IgD-negative memory B cell (primary cell): ENCODE data around the gene CCDC158. TPM values are rescaled to one million over a fixed set of nuclear protein-coding genes. Genes with fewer than 3 reads are reported as not detected.

Experiments
- H3K27ac Mint-ChIP-seq, 3 donors: one replicate each; pipeline ENCODE4 v1.8.0; 2020 to 2022; ENCODE audit warnings: mild to moderate bottlenecking in 3 of 3, mixed read lengths in 3 of 3, moderate library complexity in 1 of 3
- H3K27me3 Mint-ChIP-seq: one replicate; pipeline ENCODE4 v1.8.0; 2021; ENCODE audit warnings: mixed read lengths
- H3K36me3 Mint-ChIP-seq: one replicate; pipeline ENCODE4 v1.8.0; 2020; ENCODE audit warnings: mild to moderate bottlenecking, mixed read lengths
- H3K4me1 Mint-ChIP-seq, 3 donors: one replicate each; pipeline ENCODE4 v1.8.0; 2020 to 2022; ENCODE audit warnings: mixed read lengths in 3 of 3, mild to moderate bottlenecking in 1 of 3
- H3K4me3 Mint-ChIP-seq, 4 donors: one replicate each; pipeline ENCODE4 v1.8.0; 2020 to 2022; ENCODE audit warnings: mild to moderate bottlenecking in 4 of 4, mixed read lengths in 4 of 4, moderate library complexity in 3 of 4
- H3K9me3 Mint-ChIP-seq, 3 donors: one replicate each; pipeline ENCODE4 v1.8.0; 2020 to 2021; ENCODE audit warnings: mixed read lengths in 3 of 3, mild to moderate bottlenecking in 1 of 3
- polyA plus RNA-seq: library from polyadenylated mRNA; unstranded; fragments of 300-500 nt; fragmentation: Illumina TruSeq; gene quantifications from one replicate; pipeline ENCODE4 v1.2.3, GENCODE V29; 2021

Gene CCDC158
- polyA plus RNA-seq, 1 donor from 2014 or later, result not detected

GRCh38 chr4:76316131-76316530, 104.8 kb downstream of the CCDC158 start:
- no peaks in the 10 kb centered on the region for H3K4me1 Mint-ChIP-seq
- peaks cover 1% of the 10 kb centered on the region for H3K36me3 Mint-ChIP-seq
- no peak overlapping the region for H3K27ac Mint-ChIP-seq
- H3K27me3 Mint-ChIP-seq, result peaks cover 13% of the 10 kb centered on the region
- peaks cover 22 to 29% (median 24%) of the 10 kb centered on the region in 3 donors for H3K9me3 Mint-ChIP-seq
- H3K4me3 Mint-ChIP-seq, result no peak overlapping the region

- no peak overlapping the region for H3K4me3 Mint-ChIP-seq
- peaks cover 13% of the 10 kb centered on the region for H3K27me3 Mint-ChIP-seq
- no peak overlapping the region for H3K27ac Mint-ChIP-seq
- H3K36me3 Mint-ChIP-seq, result peaks cover 1% of the 10 kb centered on the region
- no peaks in the 10 kb centered on the region for H3K4me1 Mint-ChIP-seq
- H3K9me3 Mint-ChIP-seq, result peaks cover 18 to 24% (median 23%) of the 10 kb centered on the region in 3 donors
These were observed 105.5 kb downstream of the CCDC158 start for GRCh38 chr4:76315267-76315918.

GRCh38 chr4:76313547-76313946, 107.4 kb downstream of the CCDC158 start:
- H3K27ac Mint-ChIP-seq, result no peak overlapping the region
- peaks cover 15 to 19% (median 15%) of the 10 kb centered on the region in 3 donors for H3K9me3 Mint-ChIP-seq
- no peaks in the 10 kb centered on the region for H3K4me1 Mint-ChIP-seq
- peaks cover 11% of the 10 kb centered on the region for H3K27me3 Mint-ChIP-seq
- H3K36me3 Mint-ChIP-seq, result no peaks in the 10 kb centered on the region
- H3K4me3 Mint-ChIP-seq, result no peak overlapping the region

- Mint-ChIP-seq H3K27me3 (peaks cover 13% of the 10 kb centered on the region), H3K4me3 (no peak overlapping the region), H3K9me3 (peaks cover 10 to 18% (median 15%) of the 10 kb centered on the region in 3 donors), H3K36me3 (no peaks in the 10 kb centered on the region), H3K27ac (no peak overlapping the region), H3K4me1 (no peaks in the 10 kb centered on the region)
These were observed 108.5 kb downstream of the CCDC158 start for GRCh38 chr4:76312457-76312856.

DNA sequence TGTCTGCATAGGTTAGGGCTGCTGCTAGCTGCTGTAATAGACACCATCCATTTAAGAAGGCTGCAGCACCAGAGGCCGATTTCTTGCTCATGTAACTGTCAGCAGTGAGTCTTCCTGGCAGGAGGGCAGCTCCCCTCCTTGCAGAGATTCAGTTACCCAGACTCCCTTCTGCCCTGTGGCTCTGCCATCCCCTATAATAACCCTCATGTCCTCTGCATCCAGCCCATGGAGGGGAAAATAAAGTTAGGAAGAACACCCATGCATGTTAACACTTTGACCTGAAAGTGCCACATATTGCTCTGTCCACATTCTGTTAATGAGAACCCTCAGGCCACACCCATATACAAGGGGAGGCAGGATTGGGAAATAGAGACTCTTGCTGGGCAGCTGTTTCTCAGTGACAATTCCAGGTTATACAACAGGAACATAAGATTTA, 109.0 kb downstream of the CCDC158 start:
- Mint-ChIP-seq H3K4me1 (no peaks in the 10 kb centered on the region), H3K27ac (no peak overlapping the region), H3K4me3 (no peak overlapping the region), H3K27me3 (peaks cover 15% of the 10 kb centered on the region), H3K9me3 (peaks cover 8 to 12% (median 12%) of the 10 kb centered on the region in 3 donors), H3K36me3 (no peaks in the 10 kb centered on the region)

DNA sequence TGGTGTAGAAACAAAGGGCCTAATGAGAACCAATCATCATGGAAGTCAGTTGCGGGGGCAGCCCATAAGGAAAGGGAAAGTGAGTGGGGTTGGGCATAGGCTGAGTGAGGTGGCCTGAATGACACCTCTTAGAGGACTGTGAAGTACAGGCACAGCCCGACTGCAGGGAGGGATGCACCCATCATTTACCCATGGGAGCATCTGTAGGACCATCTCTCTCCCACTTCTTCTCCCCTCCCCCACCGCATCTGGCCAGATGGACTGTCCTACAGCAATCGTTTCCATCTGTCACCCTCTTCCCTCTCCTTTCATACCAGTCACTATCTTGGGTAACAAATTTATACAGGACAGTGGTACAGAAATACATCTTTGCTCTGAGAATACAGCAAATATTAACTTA, 110.3 kb downstream of the CCDC158 start:
- no peaks in the 10 kb centered on the region for H3K36me3 Mint-ChIP-seq
- H3K27ac Mint-ChIP-seq, result peak overlapping the region in 1 of 3 donors; percentile 21
- peaks cover 0 to under 1% (median 0%) of the 10 kb centered on the region in 3 donors for H3K4me1 Mint-ChIP-seq
- no peak overlapping the region for H3K4me3 Mint-ChIP-seq
- peaks cover 0 to 6% (median under 1%) of the 10 kb centered on the region in 3 donors for H3K9me3 Mint-ChIP-seq
- H3K27me3 Mint-ChIP-seq, result peaks cover 17% of the 10 kb centered on the region

- H3K36me3 Mint-ChIP-seq, result no peaks in the 10 kb centered on the region
- peak overlapping the region in 1 of 3 donors; percentile 21 for H3K27ac Mint-ChIP-seq
- peaks cover 0 to 2% (median 0%) of the 10 kb centered on the region in 3 donors for H3K9me3 Mint-ChIP-seq
- H3K4me1 Mint-ChIP-seq, result peaks cover 3 to 5% (median 5%) of the 10 kb centered on the region in 3 donors
- H3K27me3 Mint-ChIP-seq, result peaks cover 22% of the 10 kb centered on the region
- H3K4me3 Mint-ChIP-seq, result no peak overlapping the region
These were observed 110.9 kb downstream of the CCDC158 start for GRCh38 chr4:76309939-76310550.

- Mint-ChIP-seq H3K27ac (no peak overlapping the region), H3K27me3 (peaks cover 24% of the 10 kb centered on the region), H3K4me1 (peaks cover 5 to 9% (median 7%) of the 10 kb centered on the region in 3 donors), H3K9me3 (no peaks in the 10 kb centered on the region), H3K36me3 (no peaks in the 10 kb centered on the region), H3K4me3 (peak overlapping the region in 1 of 4 donors; percentile 81)
These were observed 112.4 kb downstream of the CCDC158 start for GRCh38 chr4:76308548-76308947.

DNA sequence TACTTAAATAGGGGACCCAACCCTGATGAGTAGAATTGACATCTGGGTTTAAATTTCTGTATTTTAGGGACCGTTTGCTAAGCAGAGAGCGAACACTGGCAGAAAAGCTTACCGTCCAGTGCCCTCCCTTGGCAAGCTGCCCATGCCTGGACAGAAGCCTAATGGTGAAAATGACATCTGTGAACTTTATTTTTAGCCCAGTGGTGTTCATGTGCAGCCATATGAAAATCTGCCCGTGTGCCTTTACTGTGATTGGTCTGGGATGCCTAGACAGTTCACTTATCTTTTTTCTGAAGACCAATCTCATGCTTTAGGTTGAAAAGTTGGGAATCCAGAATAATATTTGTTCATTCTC, 113.3 kb downstream of the CCDC158 start:
- Mint-ChIP-seq H3K27ac (no peak overlapping the region), H3K9me3 (no peaks in the 10 kb centered on the region), H3K36me3 (no peaks in the 10 kb centered on the region), H3K4me3 (peak overlapping the region in 2 of 4 donors; percentile 0 to 68), H3K27me3 (peaks cover 26% of the 10 kb centered on the region), H3K4me1 (peaks cover 5 to 9% (median 7%) of the 10 kb centered on the region in 3 donors)

- H3K36me3 Mint-ChIP-seq, result no peaks in the 10 kb centered on the region
- no peak overlapping the region for H3K27ac Mint-ChIP-seq
- H3K9me3 Mint-ChIP-seq, result no peaks in the 10 kb centered on the region
- peak overlapping the region; percentile 67 to 82 (median 70) for H3K4me3 Mint-ChIP-seq
- H3K4me1 Mint-ChIP-seq, result peaks cover 5 to 9% (median 7%) of the 10 kb centered on the region in 3 donors
- H3K27me3 Mint-ChIP-seq, result peaks cover 28% of the 10 kb centered on the region
These were observed 113.9 kb downstream of the CCDC158 start for GRCh38 chr4:76306882-76307659.

DNA sequence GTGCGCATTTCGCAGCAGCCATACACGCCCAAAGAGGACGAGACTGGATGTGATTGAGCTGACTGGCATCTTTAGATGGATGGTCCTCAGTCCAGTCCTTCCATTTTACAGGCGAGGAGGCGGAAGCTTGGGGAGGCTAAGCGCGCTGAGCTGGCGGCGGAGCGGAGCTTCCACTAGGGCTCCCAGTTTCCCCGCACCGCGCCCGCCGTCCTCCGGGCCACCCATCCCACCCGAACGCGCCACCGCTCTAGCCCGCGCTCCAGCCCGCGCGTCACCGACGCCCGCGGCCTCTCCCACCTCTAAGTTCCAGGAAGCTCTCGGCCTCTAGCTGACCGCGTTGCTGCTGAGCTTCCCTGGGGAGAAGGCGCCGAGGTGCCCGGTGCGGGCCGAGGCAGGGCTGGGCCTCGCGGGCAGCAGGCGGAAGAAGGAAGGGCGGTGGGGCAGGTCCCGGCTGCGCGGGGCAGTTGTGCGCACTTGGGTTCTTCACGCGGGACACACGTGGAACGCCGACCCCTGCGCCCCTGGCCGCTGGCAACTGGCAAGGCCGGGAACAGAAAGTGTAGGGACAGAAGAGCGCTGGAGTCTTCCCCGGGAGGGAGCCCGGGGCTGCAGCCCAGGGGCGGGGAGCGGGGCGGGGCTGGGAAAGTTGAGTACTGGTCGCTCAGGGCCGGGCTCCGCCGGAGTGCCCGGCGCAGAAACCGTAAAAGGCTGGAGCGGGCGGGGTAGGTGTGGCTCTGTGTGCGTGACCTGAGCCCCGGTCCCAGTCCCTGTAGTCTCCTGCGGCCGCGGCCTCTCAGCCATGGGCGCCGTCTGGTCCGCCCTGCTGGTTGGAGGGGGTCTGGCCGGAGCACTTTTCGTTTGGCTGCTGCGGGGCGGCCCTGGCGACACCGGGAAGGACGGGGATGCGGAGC, 114.7 kb downstream of the CCDC158 start, which contains the start of gene STBD1:
TSS of gene STBD1 (plus strand) at position 763 of the 911 bp plus-strand sequence. CDS start at position 800, 37 bp downstream.
- Mint-ChIP-seq H3K27me3 (peaks cover 28% of the 10 kb centered on the region), H3K4me1 (peaks cover 5 to 9% (median 7%) of the 10 kb centered on the region in 3 donors), H3K9me3 (no peaks in the 10 kb centered on the region), H3K4me3 (peak within 1 kb of the TSS; percentile 68 to 91 (median 77)), H3K36me3 (no peaks in the 10 kb centered on the region), H3K27ac (no peak within 1 kb of the TSS)

GRCh38 chr4:76305033-76305687, 115.8 kb downstream of the CCDC158 start:
- no peak overlapping the region for H3K27ac Mint-ChIP-seq
- H3K4me3 Mint-ChIP-seq, result peak overlapping the region; percentile 30 to 91 (median 77)
- H3K9me3 Mint-ChIP-seq, result no peaks in the 10 kb centered on the region
- peaks cover 5 to 9% (median 7%) of the 10 kb centered on the region in 3 donors for H3K4me1 Mint-ChIP-seq
- peaks cover 28% of the 10 kb centered on the region for H3K27me3 Mint-ChIP-seq
- H3K36me3 Mint-ChIP-seq, result no peaks in the 10 kb centered on the region

- no peak overlapping the region for H3K27ac Mint-ChIP-seq
- peak overlapping the region in 1 of 4 donors; percentile 46 for H3K4me3 Mint-ChIP-seq
- H3K4me1 Mint-ChIP-seq, result peaks cover 5 to 9% (median 7%) of the 10 kb centered on the region in 3 donors
- no peaks in the 10 kb centered on the region for H3K36me3 Mint-ChIP-seq
- H3K27me3 Mint-ChIP-seq, result peaks cover 25% of the 10 kb centered on the region
- peaks cover 2 to 10% (median 6%) of the 10 kb centered on the region in 3 donors for H3K9me3 Mint-ChIP-seq
These were observed 118.0 kb downstream of the CCDC158 start for GRCh38 chr4:76302826-76303438.
